GM19043 (cell line): Measurements from ENCODE around the gene NUP188.

Experiments used
- ATAC-seq: cut with Tn5 transposase; IDR thresholded peaks from one replicate; pipeline ENCODE4 v1.9.1; 2021; ENCODE audit warnings: low read depth; ENCODE audit not compliant: unreplicated experiment

NUP188 gene

DNA sequence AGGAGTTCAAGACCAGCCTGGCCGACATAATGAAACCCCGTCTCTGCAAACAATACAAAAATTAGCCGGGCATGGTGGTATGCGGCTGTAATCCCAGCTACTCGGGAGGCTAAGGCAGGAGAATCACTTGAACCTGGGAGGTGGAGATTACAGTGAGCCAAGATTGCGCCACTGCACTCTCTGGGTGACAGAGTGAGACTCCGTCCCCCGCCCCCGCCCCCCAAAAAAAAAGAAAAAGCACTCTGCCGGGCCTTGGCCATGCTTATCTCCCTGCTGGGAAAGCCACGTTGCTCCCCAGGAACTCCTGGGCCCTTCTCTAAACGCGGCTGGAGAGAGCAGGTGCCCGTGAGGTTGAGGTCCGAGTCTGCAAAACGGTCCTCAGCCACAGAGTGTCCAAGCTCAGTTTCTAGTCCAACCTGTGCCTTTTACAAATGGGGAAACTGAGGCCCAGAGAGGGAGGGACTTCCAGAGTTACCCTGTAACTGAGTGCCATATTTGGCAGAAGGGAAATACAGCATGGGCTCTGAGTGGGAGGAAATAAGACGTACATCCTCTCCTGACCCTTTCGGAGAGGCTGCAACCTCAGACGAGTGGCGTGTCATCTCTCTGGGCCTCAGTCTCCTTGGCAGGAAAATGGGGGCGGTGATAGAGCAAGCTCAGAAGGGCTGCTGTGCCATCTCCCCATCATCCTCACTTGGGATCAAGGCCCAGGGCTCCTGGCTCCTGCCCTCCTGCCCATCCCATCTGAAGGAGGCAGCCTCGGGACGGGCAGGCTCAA is 33.3 kb upstream of the NUP188 start:
- no peak for ATAC-seq

DNA sequence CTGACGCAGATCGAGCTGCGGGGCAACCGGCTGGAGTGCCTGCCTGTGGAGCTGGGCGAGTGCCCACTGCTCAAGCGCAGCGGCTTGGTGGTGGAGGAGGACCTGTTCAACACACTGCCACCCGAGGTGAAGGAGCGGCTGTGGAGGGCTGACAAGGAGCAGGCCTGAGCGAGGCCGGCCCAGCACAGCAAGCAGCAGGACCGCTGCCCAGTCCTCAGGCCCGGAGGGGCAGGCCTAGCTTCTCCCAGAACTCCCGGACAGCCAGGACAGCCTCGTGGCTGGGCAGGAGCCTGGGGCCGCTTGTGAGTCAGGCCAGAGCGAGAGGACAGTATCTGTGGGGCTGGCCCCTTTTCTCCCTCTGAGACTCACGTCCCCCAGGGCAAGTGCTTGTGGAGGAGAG is 31.3 kb upstream of the NUP188 start:
- ATAC-seq = no peak

DNA sequence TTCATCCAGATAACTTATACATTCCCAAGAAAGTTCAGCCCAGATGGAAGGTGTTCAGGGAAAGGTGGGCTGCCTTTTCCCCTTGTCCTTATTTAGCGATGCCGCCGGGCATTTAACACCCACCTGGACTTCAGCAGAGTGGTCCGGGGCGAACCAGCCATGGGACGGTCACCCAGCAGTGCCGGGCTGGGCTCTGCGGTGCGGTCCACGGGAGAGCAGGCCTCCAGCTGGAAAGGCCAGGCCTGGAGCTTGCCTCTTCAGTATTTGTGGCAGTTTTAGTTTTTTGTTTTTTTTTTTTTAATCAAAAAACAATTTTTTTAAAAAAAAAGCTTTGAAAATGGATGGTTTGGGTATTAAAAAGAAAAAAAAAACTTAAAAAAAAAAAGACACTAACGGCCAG is 30.8 kb upstream of the NUP188 start:
- ATAC-seq = no peak

DNA sequence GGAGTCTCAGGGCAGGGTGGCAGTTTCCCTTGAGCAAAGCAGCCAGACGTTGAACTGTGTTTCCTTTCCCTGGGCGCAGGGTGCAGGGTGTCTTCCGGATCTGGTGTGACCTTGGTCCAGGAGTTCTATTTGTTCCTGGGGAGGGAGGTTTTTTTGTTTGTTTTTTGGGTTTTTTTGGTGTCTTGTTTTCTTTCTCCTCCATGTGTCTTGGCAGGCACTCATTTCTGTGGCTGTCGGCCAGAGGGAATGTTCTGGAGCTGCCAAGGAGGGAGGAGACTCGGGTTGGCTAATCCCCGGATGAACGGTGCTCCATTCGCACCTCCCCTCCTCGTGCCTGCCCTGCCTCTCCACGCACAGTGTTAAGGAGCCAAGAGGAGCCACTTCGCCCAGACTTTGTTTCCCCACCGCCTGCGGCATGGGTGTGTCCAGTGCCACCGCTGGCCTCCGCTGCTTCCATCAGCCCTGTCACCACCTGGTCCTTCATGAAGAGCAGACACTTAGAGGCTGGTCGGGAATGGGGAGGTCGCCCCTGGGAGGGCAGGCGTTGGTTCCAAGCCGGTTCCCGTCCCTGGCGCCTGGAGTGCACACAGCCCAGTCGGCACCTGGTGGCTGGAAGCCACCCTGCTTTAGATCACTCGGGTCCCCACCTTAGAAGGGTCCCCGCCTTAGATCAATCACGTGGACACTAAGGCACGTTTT is 30.2 kb upstream of the NUP188 start:
- ATAC-seq = no peak

DNA sequence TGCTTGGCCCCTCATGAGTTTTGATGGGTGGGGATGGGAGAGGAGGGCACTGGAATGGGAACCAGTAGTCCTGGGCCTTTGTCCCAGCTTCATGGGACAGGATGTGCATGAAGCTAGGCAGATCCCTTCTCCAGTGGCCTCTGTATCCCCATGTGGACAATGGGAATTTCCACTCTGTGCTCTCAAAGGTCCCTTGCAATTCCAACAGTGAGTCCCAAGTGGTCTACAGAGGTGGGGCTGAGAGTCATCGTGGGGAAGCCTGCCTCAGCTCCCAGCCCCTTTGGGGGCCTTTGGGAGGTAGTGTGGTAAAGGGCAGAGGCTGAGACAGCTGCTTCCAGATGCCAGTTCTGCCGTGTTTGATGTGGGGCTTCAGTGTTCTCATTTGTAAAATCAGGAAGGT is 28.6 kb upstream of the NUP188 start:
- no peak for ATAC-seq

- no peak for ATAC-seq
Observed at GRCh38 chr9:128919402-128920089, 28.0 kb upstream of the NUP188 start.

DNA sequence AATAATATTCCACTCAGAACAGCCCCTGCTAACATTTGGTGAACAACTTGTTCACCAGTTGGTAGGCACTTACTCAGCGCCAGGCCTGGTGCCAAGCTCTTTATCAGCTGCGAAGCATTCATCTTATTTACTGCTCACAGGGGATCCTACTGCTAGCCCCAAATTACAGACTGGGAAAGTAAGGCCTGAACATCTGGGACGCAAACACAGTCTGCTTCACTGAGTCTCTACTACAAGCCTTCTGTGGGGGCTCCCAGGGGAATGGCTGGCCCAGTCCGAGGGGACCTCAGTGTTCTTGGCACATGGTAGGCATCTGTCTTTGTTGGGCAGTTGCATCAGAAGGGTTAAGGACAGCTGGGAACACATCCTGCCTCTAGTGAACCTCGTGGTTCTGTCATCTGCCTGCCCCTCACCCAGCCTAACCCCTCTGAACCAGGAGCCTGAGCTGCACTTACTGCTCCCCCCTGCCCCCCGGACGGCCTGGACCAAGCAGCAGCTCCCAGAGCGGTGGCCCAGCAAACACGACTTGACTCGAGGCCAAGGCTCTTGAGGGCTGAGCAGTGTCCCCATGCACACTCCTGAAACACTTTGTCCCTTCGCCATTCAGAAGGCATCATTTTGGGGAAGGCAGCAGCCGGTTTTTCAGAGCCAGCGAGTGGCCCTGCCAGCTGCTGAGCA is 27.0 kb upstream of the NUP188 start, which contains the start of gene PHYHD1:
Gene PHYHD1 (plus strand): TSS at position 602 of the 678 bp plus-strand sequence. CDS start 1,342 bp downstream, outside the sequence.
- ATAC-seq = no peak

- ATAC-seq = no peak
Observed at GRCh38 chr9:128921881-128922763, 25.4 kb upstream of the NUP188 start.

GRCh38 chr9:128923493-128923883 is 24.0 kb upstream of the NUP188 start:
- no peak for ATAC-seq

GRCh38 chr9:128927731-128928411 is 19.6 kb upstream of the NUP188 start:
- no peak for ATAC-seq

DNA sequence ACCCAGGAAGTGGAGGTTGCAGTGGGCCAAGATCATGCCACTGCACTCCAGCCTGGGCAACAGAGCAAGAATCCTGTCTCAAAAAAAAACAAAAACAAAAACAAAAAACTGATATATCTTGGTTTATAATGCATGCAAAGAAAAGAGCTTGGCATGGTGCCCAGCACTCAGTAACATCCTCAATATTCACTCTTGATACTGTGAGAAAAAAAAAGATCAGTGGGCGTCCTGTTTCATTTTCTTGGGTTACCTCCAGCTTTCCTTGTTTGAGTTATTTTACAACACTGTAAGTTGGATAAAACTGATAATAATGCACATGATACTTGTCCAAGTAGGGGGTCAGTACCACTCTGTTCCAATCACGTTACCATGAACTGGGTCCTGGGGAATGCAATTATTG is 18.9 kb upstream of the NUP188 start:
- no peak for ATAC-seq

- no peak for ATAC-seq
Observed at GRCh38 chr9:128929560-128929959, 17.9 kb upstream of the NUP188 start.

- ATAC-seq = no peak
Observed at GRCh38 chr9:128933731-128934130, 13.8 kb upstream of the NUP188 start.

DNA sequence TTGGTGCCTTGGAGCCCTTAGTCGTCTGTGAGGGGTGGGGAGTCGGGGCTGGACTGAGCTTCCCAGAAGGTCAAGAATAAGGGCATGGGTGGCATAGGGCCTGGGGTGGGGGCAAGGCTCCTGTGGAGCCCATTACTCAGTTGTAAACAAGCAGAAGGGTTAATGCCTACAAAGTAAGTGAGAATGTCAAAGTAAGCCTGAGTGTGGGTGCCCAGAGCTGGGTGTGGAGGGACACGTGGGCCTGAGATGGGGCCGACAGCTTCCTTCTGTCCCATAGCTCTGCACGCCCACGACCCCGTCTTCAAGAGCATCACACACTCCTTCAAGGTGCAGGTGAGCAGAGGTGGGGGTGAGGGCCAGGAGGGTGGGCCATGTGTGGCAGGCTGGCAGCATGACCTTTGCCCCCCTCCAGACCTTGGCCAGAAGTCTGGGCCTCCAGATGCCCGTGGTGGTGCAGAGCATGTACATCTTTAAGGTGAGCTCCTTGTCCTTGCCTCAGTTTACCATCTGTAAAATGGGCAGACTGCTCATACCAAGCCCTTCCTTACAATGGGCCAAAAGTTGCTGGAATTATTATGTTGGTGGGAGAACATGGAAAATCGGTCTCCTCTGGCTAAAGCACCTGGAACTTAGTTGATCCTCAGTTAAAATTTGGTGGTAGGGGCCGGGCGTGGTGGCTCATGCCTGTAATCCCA is 11.2 kb upstream of the NUP188 start:
- ATAC-seq = no peak

DNA sequence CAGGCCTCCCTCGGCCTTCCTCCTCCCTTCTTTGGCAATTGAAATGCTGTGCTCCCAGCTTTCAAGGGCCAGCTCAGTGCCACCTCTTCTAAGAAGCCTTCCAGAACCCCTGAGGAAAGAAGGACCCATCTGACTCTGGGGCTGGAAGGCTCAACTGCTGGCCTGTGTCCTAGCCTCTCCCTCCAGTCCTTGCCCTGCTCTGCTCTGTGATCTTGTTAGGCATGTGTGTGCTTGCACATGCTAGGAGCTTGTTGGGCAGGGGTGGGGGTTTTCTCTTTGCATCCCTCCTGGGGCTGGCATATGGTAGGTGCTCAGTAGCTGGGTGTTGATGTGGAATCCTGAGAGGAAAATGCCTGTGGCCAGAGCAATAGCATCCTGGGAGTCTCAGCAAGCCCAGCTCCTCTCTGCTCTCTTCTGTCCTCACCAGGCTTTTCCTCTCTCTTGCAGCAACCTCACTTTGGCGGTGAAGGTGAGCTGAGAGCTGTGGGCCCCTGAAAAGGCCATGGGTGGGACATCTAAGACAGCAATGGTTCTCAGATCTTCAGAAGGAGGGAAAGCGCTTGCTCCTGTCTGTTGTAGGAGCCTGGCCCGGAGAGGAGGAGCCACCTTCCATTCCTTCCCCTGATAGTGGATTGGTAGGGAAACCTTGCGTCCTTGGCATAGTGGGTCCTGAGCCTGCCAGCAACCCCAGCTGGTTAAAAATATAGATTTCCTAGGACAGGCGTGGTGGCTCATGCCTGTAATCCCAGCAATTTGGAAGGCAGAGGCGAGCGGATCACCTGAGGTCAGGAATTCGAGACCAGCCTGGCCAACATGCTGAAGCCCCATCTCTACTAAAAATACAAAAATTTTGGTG is 10.0 kb upstream of the NUP188 start:
- no peak for ATAC-seq

DNA sequence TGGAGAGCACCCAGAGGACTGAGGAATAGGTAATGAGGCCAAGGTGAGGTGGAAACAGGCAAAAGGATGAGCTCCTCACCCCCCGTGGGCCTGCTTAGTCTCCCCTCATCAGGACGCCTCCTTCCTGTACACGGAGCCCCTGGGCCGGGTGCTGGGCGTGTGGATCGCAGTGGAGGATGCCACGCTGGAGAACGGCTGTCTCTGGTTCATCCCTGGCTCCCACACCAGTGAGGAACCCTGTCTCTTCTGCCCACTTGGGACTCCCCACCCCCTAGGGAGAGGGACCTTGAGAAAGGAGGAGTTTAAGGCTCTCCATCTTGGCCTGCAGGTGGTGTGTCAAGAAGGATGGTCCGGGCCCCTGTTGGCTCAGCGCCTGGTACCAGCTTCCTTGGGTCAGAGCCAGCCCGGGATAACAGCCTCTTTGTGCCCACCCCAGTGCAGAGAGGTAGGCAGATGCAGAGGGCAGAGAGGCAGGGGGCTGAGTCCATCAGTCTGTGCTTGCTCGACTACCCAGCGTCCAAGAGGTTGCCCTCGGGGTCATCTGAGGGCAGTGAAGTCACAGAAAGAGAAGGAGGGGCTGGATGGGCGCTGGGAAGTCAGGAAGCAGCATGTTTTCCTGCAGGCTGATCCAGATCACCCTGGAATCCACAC is 7.1 kb upstream of the NUP188 start:
- ATAC-seq = no peak

- ATAC-seq = no peak
Observed at GRCh38 chr9:128940946-128941755, 6.3 kb upstream of the NUP188 start.
